Stimulated activated memory B cell treated with anti-CD40 and anti-IgM and Interleukin-4, amounts not matched to agents 10 μg/mL and 1 μg/mL and 100 μg/mL, for 72 hours (primary cell): ENCODE results near the gene MT1F.
"Not testable (repeated sequence)": the region's sequence is repeated elsewhere in the genome, so short reads cannot be mapped to it uniquely, and the experiment has no call there.

Experiments used
- ATAC-seq: fragments of 150-1000 bp; cut with Tn5 transposase; 2 replicates; pipeline ENCODE4 v1.10.0; 2021
- H3K27ac Mint-ChIP-seq: one replicate; pipeline ENCODE4 v1.8.0; 2022; ENCODE audit warnings: mild to moderate bottlenecking, mixed read lengths
- H3K27me3 Mint-ChIP-seq: one replicate; pipeline ENCODE4 v1.8.0; 2022; ENCODE audit warnings: mixed read lengths
- H3K36me3 Mint-ChIP-seq: one replicate; pipeline ENCODE4 v1.8.0; 2022; ENCODE audit warnings: mixed read lengths
- H3K4me1 Mint-ChIP-seq: one replicate; pipeline ENCODE4 v1.8.0; 2022; ENCODE audit warnings: mixed read lengths
- H3K4me3 Mint-ChIP-seq: one replicate; pipeline ENCODE4 v1.8.0; 2022; ENCODE audit warnings: mild to moderate bottlenecking, moderate library complexity, mixed read lengths
- H3K9me3 Mint-ChIP-seq: one replicate; pipeline ENCODE4 v1.8.0; 2022; ENCODE audit warnings: mixed read lengths

The MT1F gene

GRCh38 chr16:56620339-56620897 lies 37.3 kb upstream of the MT1F start:
- Mint-ChIP-seq H3K27ac (no peak overlapping the region), H3K9me3 (no peaks in the 10 kb centered on the region), H3K4me1 (peaks cover 18% of the 10 kb centered on the region), H3K36me3 (no peaks in the 10 kb centered on the region), H3K4me3 (no peak overlapping the region), H3K27me3 (peaks cover 48% of the 10 kb centered on the region)
- ATAC-seq, result no peak

GRCh38 chr16:56621665-56622445 lies 35.9 kb upstream of the MT1F start:
- peaks cover 23% of the 10 kb centered on the region for H3K4me1 Mint-ChIP-seq
- H3K27me3 Mint-ChIP-seq, result peaks cover 57% of the 10 kb centered on the region
- H3K9me3 Mint-ChIP-seq, ATAC-seq, H3K4me3 Mint-ChIP-seq, H3K27ac Mint-ChIP-seq, H3K36me3 Mint-ChIP-seq: not testable (repeated sequence)

- Mint-ChIP-seq H3K27me3 (peaks cover 47% of the 10 kb centered on the region), H3K4me1 (peaks cover 14% of the 10 kb centered on the region)
- not testable (repeated sequence) for H3K9me3 Mint-ChIP-seq, H3K4me3 Mint-ChIP-seq, H3K36me3 Mint-ChIP-seq, ATAC-seq, H3K27ac Mint-ChIP-seq
Measured at GRCh38 chr16:56623184-56623583, 34.6 kb upstream of the MT1F start.

- Mint-ChIP-seq H3K4me1 (peaks cover 14% of the 10 kb centered on the region), H3K27ac (no peak overlapping the region), H3K9me3 (no peaks in the 10 kb centered on the region), H3K27me3 (peaks cover 43% of the 10 kb centered on the region), H3K4me3 (no peak overlapping the region), H3K36me3 (no peaks in the 10 kb centered on the region)
- ATAC-seq, result no peak
Measured at GRCh38 chr16:56623637-56624036, 34.1 kb upstream of the MT1F start.

GRCh38 chr16:56625140-56625942 lies 32.4 kb upstream of the MT1F start, which contains the start of gene MT1E:
MT1E (plus strand) TSS chr16:56625781; CDS start chr16:56625852, 71 bp downstream.
- Mint-ChIP-seq H3K27me3 (peaks cover 32% of the 10 kb centered on the region), H3K27ac (peak within 1 kb of the TSS; percentile 84), H3K4me1 (peaks cover 30% of the 10 kb centered on the region), H3K4me3 (peak within 1 kb of the TSS; percentile 86), H3K9me3 (no peaks in the 10 kb centered on the region), H3K36me3 (no peaks in the 10 kb centered on the region)
- ATAC-seq, result peak; percentile 54

GRCh38 chr16:56625943-56626654 lies 31.7 kb upstream of the MT1F start:
- H3K27me3 Mint-ChIP-seq, result peaks cover 32% of the 10 kb centered on the region
- no peaks in the 10 kb centered on the region for H3K36me3 Mint-ChIP-seq
- no peak for ATAC-seq
- H3K9me3 Mint-ChIP-seq, result no peaks in the 10 kb centered on the region
- peaks cover 33% of the 10 kb centered on the region for H3K4me1 Mint-ChIP-seq
- H3K4me3 Mint-ChIP-seq, result peak overlapping the region; percentile 53
- peak overlapping the region; percentile 84 for H3K27ac Mint-ChIP-seq

GRCh38 chr16:56626685-56627084 lies 31.1 kb upstream of the MT1F start:
- no peaks in the 10 kb centered on the region for H3K36me3 Mint-ChIP-seq
- H3K4me1 Mint-ChIP-seq, result peaks cover 35% of the 10 kb centered on the region
- peaks cover 35% of the 10 kb centered on the region for H3K27me3 Mint-ChIP-seq
- no peak overlapping the region for H3K4me3 Mint-ChIP-seq
- no peaks in the 10 kb centered on the region for H3K9me3 Mint-ChIP-seq
- ATAC-seq, result no peak
- H3K27ac Mint-ChIP-seq, result no peak overlapping the region

GRCh38 chr16:56628486-56629350 lies 29.0 kb upstream of the MT1F start:
- Mint-ChIP-seq H3K36me3 (no peaks in the 10 kb centered on the region), H3K4me3 (no peak overlapping the region), H3K27me3 (peaks cover 56% of the 10 kb centered on the region), H3K9me3 (no peaks in the 10 kb centered on the region), H3K27ac (no peak overlapping the region), H3K4me1 (peaks cover 47% of the 10 kb centered on the region)
- ATAC-seq, result no peak

- H3K27ac Mint-ChIP-seq, result peak overlapping the region; percentile 49
- H3K36me3 Mint-ChIP-seq, result no peaks in the 10 kb centered on the region
- H3K27me3 Mint-ChIP-seq, result peaks cover 59% of the 10 kb centered on the region
- no peak overlapping the region for H3K4me3 Mint-ChIP-seq
- peaks cover 48% of the 10 kb centered on the region for H3K4me1 Mint-ChIP-seq
- H3K9me3 Mint-ChIP-seq, result no peaks in the 10 kb centered on the region
- peak; percentile 60 for ATAC-seq
Measured at GRCh38 chr16:56629531-56629930, 28.2 kb upstream of the MT1F start.

GRCh38 chr16:56630134-56630533 lies 27.6 kb upstream of the MT1F start:
- Mint-ChIP-seq H3K27ac (peak overlapping the region; percentile 49), H3K36me3 (no peaks in the 10 kb centered on the region), H3K27me3 (peaks cover 59% of the 10 kb centered on the region), H3K4me1 (peaks cover 50% of the 10 kb centered on the region), H3K9me3 (no peaks in the 10 kb centered on the region), H3K4me3 (no peak overlapping the region)
- peak; percentile 92 for ATAC-seq

GRCh38 chr16:56631197-56631596 lies 26.6 kb upstream of the MT1F start:
- Mint-ChIP-seq H3K4me3 (no peak overlapping the region), H3K4me1 (peaks cover 43% of the 10 kb centered on the region), H3K36me3 (no peaks in the 10 kb centered on the region), H3K27ac (peak overlapping the region; percentile 21), H3K9me3 (no peaks in the 10 kb centered on the region), H3K27me3 (peaks cover 59% of the 10 kb centered on the region)
- ATAC-seq, result no peak

GRCh38 chr16:56631832-56632155 lies 26.0 kb upstream of the MT1F start:
- no peaks in the 10 kb centered on the region for H3K9me3 Mint-ChIP-seq
- H3K4me1 Mint-ChIP-seq, result peaks cover 49% of the 10 kb centered on the region
- no peaks in the 10 kb centered on the region for H3K36me3 Mint-ChIP-seq
- peaks cover 59% of the 10 kb centered on the region for H3K27me3 Mint-ChIP-seq
- H3K27ac Mint-ChIP-seq, result peak overlapping the region; percentile 21
- ATAC-seq, result no peak
- H3K4me3 Mint-ChIP-seq, result peak overlapping the region; percentile 57

GRCh38 chr16:56632156-56632847 lies 25.5 kb upstream of the MT1F start, which contains the start of gene MT1M:
MT1M (plus strand) TSS chr16:56632659; CDS start chr16:56632732, 73 bp downstream.
- Mint-ChIP-seq H3K4me1 (peaks cover 49% of the 10 kb centered on the region), H3K36me3 (no peaks in the 10 kb centered on the region), H3K27ac (peak within 1 kb of the TSS; percentile 21), H3K4me3 (peak within 1 kb of the TSS; percentile 57), H3K27me3 (peaks cover 60% of the 10 kb centered on the region), H3K9me3 (no peaks in the 10 kb centered on the region)
- ATAC-seq, result no peak
